ENCODE results near the gene TUBA4A. TPM values are rescaled to one million over a fixed set of nuclear protein-coding genes. Genes with fewer than 3 reads are reported as not detected.
A peak's percentile ranks its signal among the peaks of the same experiment; 100 is the strongest.

The TUBA4A gene
- total and polyA plus RNA-seq, 2 experiments from 2014 or later, result 44.3 to 77.7 TPM

GRCh38 chr2:219219784-219220532, 33.8 kb downstream of the TUBA4A start:
- no peaks in the 10 kb centered on the region for H3K9me2 ChIP-seq (ENCODE audit: insufficient read depth)
- peaks cover 21% of the 10 kb centered on the region for H3K4me1 Mint-ChIP-seq
- H3K79me2 ChIP-seq (replicated peaks; ENCODE audit: insufficient read depth), result no peaks in the 10 kb centered on the region
- H4K20me1 ChIP-seq (replicated peaks; ENCODE audit: insufficient read depth), result no peaks in the 10 kb centered on the region; the same call in 1 of the 2 replicates
- H3K9me3 Mint-ChIP-seq, result no peaks in the 10 kb centered on the region
- H3K4me1 ChIP-seq (ENCODE audit: insufficient read depth), result peaks cover 17% of the 10 kb centered on the region
- H3K27me3 ChIP-seq (ENCODE audit: insufficient read depth), result no peaks in the 10 kb centered on the region
- H3K4me2 ChIP-seq, result peak overlapping the region; percentile 90; the same call in 1 of the 2 replicates
- H3K4me3 Mint-ChIP-seq, result peak overlapping the region; percentile 90
- H3K4me3 ChIP-seq, result peak overlapping the region; percentile 81
- peak overlapping the region; percentile 95 for H3K27ac Mint-ChIP-seq
- ATAC-seq, result no peak
- peaks cover 9% of the 10 kb centered on the region; the same call in 1 of the 2 replicates for H3F3A ChIP-seq (replicated peaks; ENCODE audit: low read depth)
- H3K27me3 Mint-ChIP-seq (ENCODE audit: insufficient read depth, low read depth, poor library complexity), result peaks cover 14% of the 10 kb centered on the region
- peaks cover 44% of the 10 kb centered on the region for H3K36me3 Mint-ChIP-seq (ENCODE audit: low read depth)
- H2AFZ ChIP-seq, result peak overlapping the region; percentile 81; the same call in 1 of the 2 replicates
- TF ChIP-seq, protein P1, sequence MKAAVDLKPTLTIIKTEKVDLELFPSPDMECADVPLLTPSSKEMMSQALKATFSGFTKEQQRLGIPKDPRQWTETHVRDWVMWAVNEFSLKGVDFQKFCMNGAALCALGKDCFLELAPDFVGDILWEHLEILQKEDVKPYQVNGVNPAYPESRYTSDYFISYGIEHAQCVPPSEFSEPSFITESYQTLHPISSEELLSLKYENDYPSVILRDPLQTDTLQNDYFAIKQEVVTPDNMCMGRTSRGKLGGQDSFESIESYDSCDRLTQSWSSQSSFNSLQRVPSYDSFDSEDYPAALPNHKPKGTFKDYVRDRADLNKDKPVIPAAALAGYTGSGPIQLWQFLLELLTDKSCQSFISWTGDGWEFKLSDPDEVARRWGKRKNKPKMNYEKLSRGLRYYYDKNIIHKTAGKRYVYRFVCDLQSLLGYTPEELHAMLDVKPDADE (IDR thresholded peaks at IDR 0.05), result no peak
- TF ChIP-seq EZH2 (IDR thresholded peaks at IDR 0.05; ENCODE audit: low read depth, unreplicated experiment) (no peak), ZNF462 (CRISPR knock-in tag; IDR thresholded peaks at IDR 0.05) (no peak), ZNF331 (CRISPR knock-in tag; IDR thresholded peaks at IDR 0.05; ENCODE audit: low read depth) (no peak), JUNB (IDR thresholded peaks at IDR 0.05; ENCODE audit: unreplicated experiment) (no peak), EZH2phosphoT487 (IDR thresholded peaks at IDR 0.05; ENCODE audit: unreplicated experiment) (no peak), ZNF114 (CRISPR knock-in tag; IDR thresholded peaks at IDR 0.05) (no peak), NANOG (IDR thresholded peaks at IDR 0.05; ENCODE audit: borderline replicate concordance) (no peak), CREB1 (CRISPR knock-in tag; IDR thresholded peaks at IDR 0.05; ENCODE audit: low read depth) (no peak), STAT1 (IDR thresholded peaks at IDR 0.05; ENCODE audit: unreplicated experiment) (no peak), POLR2AphosphoS5 (IDR thresholded peaks at IDR 0.05; ENCODE audit: low read depth) (no peak)
- TF ChIP-seq, protein P2, sequence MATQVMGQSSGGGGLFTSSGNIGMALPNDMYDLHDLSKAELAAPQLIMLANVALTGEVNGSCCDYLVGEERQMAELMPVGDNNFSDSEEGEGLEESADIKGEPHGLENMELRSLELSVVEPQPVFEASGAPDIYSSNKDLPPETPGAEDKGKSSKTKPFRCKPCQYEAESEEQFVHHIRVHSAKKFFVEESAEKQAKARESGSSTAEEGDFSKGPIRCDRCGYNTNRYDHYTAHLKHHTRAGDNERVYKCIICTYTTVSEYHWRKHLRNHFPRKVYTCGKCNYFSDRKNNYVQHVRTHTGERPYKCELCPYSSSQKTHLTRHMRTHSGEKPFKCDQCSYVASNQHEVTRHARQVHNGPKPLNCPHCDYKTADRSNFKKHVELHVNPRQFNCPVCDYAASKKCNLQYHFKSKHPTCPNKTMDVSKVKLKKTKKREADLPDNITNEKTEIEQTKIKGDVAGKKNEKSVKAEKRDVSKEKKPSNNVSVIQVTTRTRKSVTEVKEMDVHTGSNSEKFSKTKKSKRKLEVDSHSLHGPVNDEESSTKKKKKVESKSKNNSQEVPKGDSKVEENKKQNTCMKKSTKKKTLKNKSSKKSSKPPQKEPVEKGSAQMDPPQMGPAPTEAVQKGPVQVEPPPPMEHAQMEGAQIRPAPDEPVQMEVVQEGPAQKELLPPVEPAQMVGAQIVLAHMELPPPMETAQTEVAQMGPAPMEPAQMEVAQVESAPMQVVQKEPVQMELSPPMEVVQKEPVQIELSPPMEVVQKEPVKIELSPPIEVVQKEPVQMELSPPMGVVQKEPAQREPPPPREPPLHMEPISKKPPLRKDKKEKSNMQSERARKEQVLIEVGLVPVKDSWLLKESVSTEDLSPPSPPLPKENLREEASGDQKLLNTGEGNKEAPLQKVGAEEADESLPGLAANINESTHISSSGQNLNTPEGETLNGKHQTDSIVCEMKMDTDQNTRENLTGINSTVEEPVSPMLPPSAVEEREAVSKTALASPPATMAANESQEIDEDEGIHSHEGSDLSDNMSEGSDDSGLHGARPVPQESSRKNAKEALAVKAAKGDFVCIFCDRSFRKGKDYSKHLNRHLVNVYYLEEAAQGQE (IDR thresholded peaks at IDR 0.05; ENCODE audit: unreplicated experiment), result no peak
- TF ChIP-seq, protein P3, sequence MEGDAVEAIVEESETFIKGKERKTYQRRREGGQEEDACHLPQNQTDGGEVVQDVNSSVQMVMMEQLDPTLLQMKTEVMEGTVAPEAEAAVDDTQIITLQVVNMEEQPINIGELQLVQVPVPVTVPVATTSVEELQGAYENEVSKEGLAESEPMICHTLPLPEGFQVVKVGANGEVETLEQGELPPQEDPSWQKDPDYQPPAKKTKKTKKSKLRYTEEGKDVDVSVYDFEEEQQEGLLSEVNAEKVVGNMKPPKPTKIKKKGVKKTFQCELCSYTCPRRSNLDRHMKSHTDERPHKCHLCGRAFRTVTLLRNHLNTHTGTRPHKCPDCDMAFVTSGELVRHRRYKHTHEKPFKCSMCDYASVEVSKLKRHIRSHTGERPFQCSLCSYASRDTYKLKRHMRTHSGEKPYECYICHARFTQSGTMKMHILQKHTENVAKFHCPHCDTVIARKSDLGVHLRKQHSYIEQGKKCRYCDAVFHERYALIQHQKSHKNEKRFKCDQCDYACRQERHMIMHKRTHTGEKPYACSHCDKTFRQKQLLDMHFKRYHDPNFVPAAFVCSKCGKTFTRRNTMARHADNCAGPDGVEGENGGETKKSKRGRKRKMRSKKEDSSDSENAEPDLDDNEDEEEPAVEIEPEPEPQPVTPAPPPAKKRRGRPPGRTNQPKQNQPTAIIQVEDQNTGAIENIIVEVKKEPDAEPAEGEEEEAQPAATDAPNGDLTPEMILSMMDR (conservative IDR thresholded peaks at IDR 0.05; ENCODE audit: low read depth in 2 of 2), result no peak
- peaks cover 5% of the 10 kb centered on the region; the same call in 1 of the 2 replicates for H3K36me3 ChIP-seq (ENCODE audit: insufficient read depth)
- DNase-seq (ENCODE audit: low spot score), result no peak
- H3K27ac ChIP-seq (ENCODE audit: low read depth), result no peak overlapping the region
